ENCODE measurements around the gene POU2F1.

DNA sequence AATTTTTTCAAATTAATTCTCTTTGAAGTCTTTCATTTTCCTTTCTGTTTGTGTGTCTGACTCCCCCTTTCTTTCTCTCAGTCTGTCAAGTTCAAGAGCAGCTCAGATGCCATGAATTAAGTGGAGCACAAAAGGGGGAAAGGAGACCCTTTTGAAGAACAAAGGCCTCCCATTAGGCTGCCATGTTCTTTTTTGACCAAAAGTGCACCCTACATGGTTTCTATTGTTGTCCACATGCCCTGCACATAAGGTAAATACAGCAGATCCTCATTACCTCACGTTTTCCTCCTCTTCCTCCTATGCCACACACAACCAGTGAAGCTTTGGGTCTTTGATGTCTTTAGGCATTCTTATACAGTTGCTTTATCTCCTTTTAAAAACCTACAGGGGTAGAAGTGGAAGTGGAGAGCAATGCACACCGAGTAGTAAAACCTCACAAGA is 47.7 kb downstream of the POU2F1 start:
- TF ChIP-seq, protein P1, sequence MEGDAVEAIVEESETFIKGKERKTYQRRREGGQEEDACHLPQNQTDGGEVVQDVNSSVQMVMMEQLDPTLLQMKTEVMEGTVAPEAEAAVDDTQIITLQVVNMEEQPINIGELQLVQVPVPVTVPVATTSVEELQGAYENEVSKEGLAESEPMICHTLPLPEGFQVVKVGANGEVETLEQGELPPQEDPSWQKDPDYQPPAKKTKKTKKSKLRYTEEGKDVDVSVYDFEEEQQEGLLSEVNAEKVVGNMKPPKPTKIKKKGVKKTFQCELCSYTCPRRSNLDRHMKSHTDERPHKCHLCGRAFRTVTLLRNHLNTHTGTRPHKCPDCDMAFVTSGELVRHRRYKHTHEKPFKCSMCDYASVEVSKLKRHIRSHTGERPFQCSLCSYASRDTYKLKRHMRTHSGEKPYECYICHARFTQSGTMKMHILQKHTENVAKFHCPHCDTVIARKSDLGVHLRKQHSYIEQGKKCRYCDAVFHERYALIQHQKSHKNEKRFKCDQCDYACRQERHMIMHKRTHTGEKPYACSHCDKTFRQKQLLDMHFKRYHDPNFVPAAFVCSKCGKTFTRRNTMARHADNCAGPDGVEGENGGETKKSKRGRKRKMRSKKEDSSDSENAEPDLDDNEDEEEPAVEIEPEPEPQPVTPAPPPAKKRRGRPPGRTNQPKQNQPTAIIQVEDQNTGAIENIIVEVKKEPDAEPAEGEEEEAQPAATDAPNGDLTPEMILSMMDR (IDR thresholded peaks at IDR 0.05): no peak
- no peak for TF ChIP-seq POLR2AphosphoS5 (IDR thresholded peaks at IDR 0.05)

Measured in sigmoid colon (tissue), 4 donors.